ENCODE measurements around the gene RFX3. TPM values are rescaled to one million over a fixed set of nuclear protein-coding genes. Genes with fewer than 3 reads are reported as not detected.

RFX3 gene
- total RNA-seq, 1 experiment from 2014 or later: 9.9 TPM

GRCh38 chr9:3467593-3468219, 58.1 kb downstream of the RFX3 start:
- Histone ChIP-seq H3K27me3 (ENCODE audit: insufficient read depth, low read length) (no peaks in the 10 kb centered on the region), H3K79me2 (ENCODE audit: insufficient read depth, low read length) (no peaks in the 10 kb centered on the region), H3K4ac (ENCODE audit: low read depth, low read length) (no peak overlapping the region), H3K9ac (ENCODE audit: extremely low read depth, insufficient read length, low read length) (no peak overlapping the region), H2BK20ac (ENCODE audit: low read depth, low read length, poor library complexity, severe bottlenecking) (no peak overlapping the region), H2AFZ (ENCODE audit: low read length) (no peak overlapping the region), H4K20me1 (ENCODE audit: control insufficient read depth, insufficient read depth, insufficient read length) (no peaks in the 10 kb centered on the region), H4K91ac (ENCODE audit: insufficient read length, low read depth, low read length) (no peak overlapping the region), H3K23ac (ENCODE audit: insufficient read length, low read depth, low read length) (no peak overlapping the region), H4K8ac (replicated peaks; ENCODE audit: insufficient read length, low read depth, low read length) (no peak overlapping the region), H3K56ac (ENCODE audit: insufficient read length, low read depth, low read length) (no peak overlapping the region), H3K9me3 (ENCODE audit: control insufficient read depth, low read depth, low read length) (no peaks in the 10 kb centered on the region), H3T11ph (ENCODE audit: low read length) (no peak overlapping the region), H2BK15ac (ENCODE audit: low read depth, low read length) (no peak overlapping the region), H2BK12ac (ENCODE audit: insufficient read length, low read depth, low read length) (no peak overlapping the region), H3K79me1 (ENCODE audit: insufficient read depth, low read depth, low read length, poor library complexity, severe bottlenecking) (no peaks in the 10 kb centered on the region), H3K4me1 (ENCODE audit: insufficient read depth, low read length) (peaks cover 3% of the 10 kb centered on the region), H2BK120ac (ENCODE audit: low read depth, low read length, poor library complexity, severe bottlenecking) (no peak overlapping the region), H3K18ac (ENCODE audit: insufficient read length, low read depth, low read length) (no peak overlapping the region), H2AK5ac (ENCODE audit: insufficient read length, low read length) (no peak overlapping the region), H3K14ac (ENCODE audit: insufficient read depth, low read length) (no peak overlapping the region), H3K23me2 (ENCODE audit: insufficient read length, low read depth, low read length, poor library complexity, severe bottlenecking) (no peaks in the 10 kb centered on the region), H4K5ac (ENCODE audit: insufficient read length, low read depth, low read length) (no peak overlapping the region), H3K4me2 (ENCODE audit: insufficient read depth, insufficient read length, low read length) (no peak overlapping the region), H3K27ac (ENCODE audit: insufficient read length, low read depth, low read length) (no peak overlapping the region), H2BK5ac (ENCODE audit: insufficient read length, low read length) (no peak overlapping the region)
- peaks cover 18 to 26% of the 10 kb centered on the region in 2 experiments for H3K4me1 Mint-ChIP-seq
- H3K4me3 Mint-ChIP-seq: no peak overlapping the region
- H3K36me3 Mint-ChIP-seq (ENCODE audit: insufficient read depth in 1 of 3, low read depth in 3 of 3): peaks cover 4 to 12% (median 4%) of the 10 kb centered on the region in 3 experiments
- WGBS (ENCODE audit: extremely low coverage, insufficient read length, low lambda C conversion rate): no CpG with 5 or more reads among the region's 4 CpGs
- peak overlapping the region in 2 of 3 experiments; percentile 61 to 93; a peak in 5 of 7 replicates for H3K27ac Mint-ChIP-seq
- DNase-seq: peak; percentile 64
- TF ChIP-seq CTCF (conservative IDR thresholded peaks at IDR 0.05): peak; percentile 85
- no peaks in the 10 kb centered on the region; a peak in 1 of 5 replicates for H3K9me3 Mint-ChIP-seq
- H3K27me3 Mint-ChIP-seq (ENCODE audit: low read depth): no peaks in the 10 kb centered on the region

Data from H9 (cell line).